ENCODE results near the gene RGS6.

Gene RGS6

DNA sequence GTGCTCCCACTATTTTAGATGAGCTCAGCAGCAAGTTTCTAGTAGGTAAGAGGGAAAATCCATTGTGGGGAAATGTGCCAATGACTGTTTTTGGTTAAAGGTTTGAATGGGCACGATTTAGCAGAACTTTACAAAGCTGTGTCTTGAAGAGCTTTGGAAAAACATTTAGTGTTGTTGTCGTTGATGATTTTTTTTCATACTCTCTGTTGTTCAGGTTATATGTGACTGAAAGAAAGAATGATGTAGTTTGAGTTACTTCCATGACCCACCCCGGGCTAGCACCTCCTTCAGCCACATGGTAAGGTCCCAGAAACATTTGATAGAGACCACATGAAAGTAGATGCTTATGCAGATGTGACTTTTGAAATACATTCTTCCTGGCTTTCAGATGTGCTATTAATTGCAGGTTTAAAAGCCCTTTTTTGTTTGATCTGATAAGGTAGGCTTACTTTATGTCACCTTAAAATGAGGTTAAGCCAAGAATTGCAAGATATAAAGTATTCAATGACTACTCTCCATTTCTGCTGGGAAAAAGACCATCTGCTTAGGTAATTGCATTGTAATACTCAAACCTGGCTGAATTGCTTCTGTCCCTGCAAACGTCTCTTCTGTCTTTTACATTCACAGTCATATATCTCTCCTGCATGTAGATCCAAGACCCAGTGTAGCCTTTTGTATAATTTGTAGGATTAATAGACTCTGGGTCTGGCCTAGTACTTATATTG is 250.6 kb downstream of the RGS6 start:
- no peaks in the 10 kb centered on the region for H3K27me3 ChIP-seq (ENCODE audit: control insufficient read depth, insufficient read depth, low read length)
- H3K9me3 ChIP-seq (ENCODE audit: control insufficient read depth, insufficient read depth, low read depth, low read length): peaks cover 16% of the 10 kb centered on the region

DNA sequence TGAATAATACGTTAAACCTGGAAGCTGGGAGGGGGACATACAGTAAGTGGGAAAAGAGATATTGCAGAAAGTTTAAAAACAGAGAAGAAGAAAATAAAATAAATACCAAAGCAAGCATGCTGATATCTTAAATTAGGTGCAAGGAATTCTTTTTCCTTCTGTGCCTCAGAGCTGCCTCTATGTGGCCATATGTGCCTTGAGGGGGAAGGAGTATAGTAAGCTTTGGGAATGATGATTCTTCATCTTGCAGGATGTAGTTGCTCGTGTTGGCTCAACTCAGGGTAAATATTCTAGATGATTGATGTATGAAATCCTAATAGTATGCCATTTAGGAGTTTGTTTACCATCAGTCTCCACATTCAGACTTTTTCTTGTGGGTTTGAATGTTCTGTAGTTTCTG is 251.4 kb downstream of the RGS6 start:
- no peaks in the 10 kb centered on the region for H3K27me3 ChIP-seq (ENCODE audit: control insufficient read depth, insufficient read depth, low read length)
- H3K4me3 ChIP-seq (ENCODE audit: low read depth, low read length): no peak overlapping the region
- H3K36me3 ChIP-seq (ENCODE audit: control insufficient read depth, insufficient read depth, low read length): no peaks in the 10 kb centered on the region
- no peaks in the 10 kb centered on the region for H3K4me1 ChIP-seq (ENCODE audit: control insufficient read depth, insufficient read depth, low read length)
- peaks cover 14% of the 10 kb centered on the region for H3K9me3 ChIP-seq (ENCODE audit: control insufficient read depth, insufficient read depth, low read depth, low read length)
- no peak overlapping the region for H3K9ac ChIP-seq (ENCODE audit: low read length)
- H3K27ac ChIP-seq (ENCODE audit: low read depth, low read length): no peak overlapping the region

More for the DNA sequence above, 250.6 kb downstream of the RGS6 start:
- Histone ChIP-seq H3K4me3 (ENCODE audit: low read depth, low read length) (no peak overlapping the region), H3K27ac (ENCODE audit: low read depth, low read length) (no peak overlapping the region), H3K9ac (ENCODE audit: low read length) (no peak overlapping the region), H3K36me3 (ENCODE audit: control insufficient read depth, insufficient read depth, low read length) (no peaks in the 10 kb centered on the region), H3K4me1 (ENCODE audit: control insufficient read depth, insufficient read depth, low read length) (no peaks in the 10 kb centered on the region)

DNA sequence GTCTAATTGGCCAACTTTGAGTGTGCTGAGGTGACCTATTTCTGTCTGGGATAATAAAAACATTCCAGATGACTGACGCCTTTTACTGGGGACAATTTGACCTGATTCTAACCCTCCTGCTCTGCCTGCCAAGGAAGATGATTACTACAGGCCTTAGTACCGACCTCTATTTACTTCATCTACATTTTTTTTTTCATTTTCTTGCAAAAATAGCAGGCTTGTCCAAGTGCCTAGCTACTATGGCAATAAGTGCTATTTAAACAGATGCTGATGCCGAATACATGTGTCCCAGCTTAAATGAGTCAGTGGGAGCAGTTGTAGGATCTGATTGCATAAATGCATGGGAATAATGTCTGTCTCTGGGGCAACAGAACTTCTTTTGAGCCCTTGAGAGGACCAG is 254.3 kb downstream of the RGS6 start:
- no peaks in the 10 kb centered on the region for H3K27me3 ChIP-seq (ENCODE audit: control insufficient read depth, insufficient read depth, low read length)
- no peaks in the 10 kb centered on the region for H3K9me3 ChIP-seq (ENCODE audit: control insufficient read depth, insufficient read depth, low read depth, low read length)
- H3K4me3 ChIP-seq (ENCODE audit: low read depth, low read length): no peak overlapping the region
- H3K36me3 ChIP-seq (ENCODE audit: control insufficient read depth, insufficient read depth, low read length): no peaks in the 10 kb centered on the region
- no peak overlapping the region for H3K9ac ChIP-seq (ENCODE audit: low read length)
- H3K27ac ChIP-seq (ENCODE audit: low read depth, low read length): no peak overlapping the region
- no peaks in the 10 kb centered on the region for H3K4me1 ChIP-seq (ENCODE audit: control insufficient read depth, insufficient read depth, low read length)

DNA sequence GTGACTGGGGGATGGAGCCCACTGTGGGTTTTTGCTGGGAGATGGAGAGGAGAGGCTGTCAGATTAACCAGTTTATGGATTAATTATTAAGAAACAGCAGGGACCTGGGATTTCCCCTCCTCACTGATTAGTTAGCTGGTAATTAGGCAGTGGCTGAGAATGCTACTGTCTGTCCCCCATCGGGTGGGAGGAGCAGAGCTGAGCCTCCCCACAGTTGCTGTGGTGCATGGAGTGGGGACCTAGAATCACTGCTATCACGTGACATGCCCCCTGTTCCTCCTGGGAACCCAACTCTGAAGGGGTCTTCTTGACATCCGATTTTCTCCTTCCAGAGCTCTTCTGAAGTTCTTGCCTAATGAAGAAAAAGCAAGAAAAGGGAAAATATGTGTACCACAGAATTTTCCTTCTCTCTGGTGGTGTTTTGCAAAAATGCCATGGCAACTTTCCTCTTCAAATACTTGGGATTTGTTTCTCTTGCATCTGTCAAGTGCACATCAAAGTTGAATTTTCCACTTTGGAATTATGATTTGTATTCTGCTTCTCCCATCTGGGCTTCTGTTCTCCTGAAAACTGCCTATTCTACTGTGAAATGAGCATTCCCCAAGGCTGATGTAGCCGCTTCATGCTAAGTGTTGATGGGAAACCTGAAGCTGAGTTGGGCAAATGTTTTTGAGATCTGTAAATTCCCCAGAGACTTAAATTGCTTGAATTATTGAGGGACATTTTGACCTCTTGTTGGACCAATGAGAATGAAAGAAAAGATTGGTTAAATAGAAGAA is 264.2 kb downstream of the RGS6 start:
- no peak overlapping the region for H3K9ac ChIP-seq (ENCODE audit: low read length)
- H3K27ac ChIP-seq (ENCODE audit: low read depth, low read length): no peak overlapping the region
- H3K4me1 ChIP-seq (ENCODE audit: control insufficient read depth, insufficient read depth, low read length): no peaks in the 10 kb centered on the region
- H3K27me3 ChIP-seq (ENCODE audit: control insufficient read depth, insufficient read depth, low read length): no peaks in the 10 kb centered on the region
- H3K9me3 ChIP-seq (ENCODE audit: control insufficient read depth, insufficient read depth, low read depth, low read length): 0 out of 2 replicates have a peak, but pooled peaks cover 3% of the 10 kb centered on the region
- no peaks in the 10 kb centered on the region for H3K36me3 ChIP-seq (ENCODE audit: control insufficient read depth, insufficient read depth, low read length)
- H3K4me3 ChIP-seq (ENCODE audit: low read depth, low read length): no peak overlapping the region

DNA sequence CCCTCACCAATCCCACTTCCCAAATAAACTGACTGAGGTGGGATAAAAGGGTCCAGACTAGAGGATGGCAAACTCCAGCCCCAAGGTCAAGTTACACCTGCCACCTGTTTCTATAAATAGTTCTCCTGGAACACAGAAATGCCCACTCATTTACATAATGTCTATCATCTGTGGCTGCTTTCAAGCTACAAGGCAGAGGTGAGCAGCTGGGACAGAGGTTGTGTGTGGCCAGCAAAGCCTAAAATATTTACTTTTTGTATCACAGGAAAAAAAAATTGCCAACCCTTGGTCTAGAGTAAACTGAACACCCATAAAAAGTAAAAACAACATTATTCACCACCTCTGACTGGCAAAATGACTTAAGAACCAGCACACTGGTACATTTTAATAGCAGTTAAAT is 269.4 kb downstream of the RGS6 start:
- peaks cover 5% of the 10 kb centered on the region; the same call in 1 of the 2 replicates for H3K9me3 ChIP-seq (ENCODE audit: control insufficient read depth, insufficient read depth, low read depth, low read length)
- no peaks in the 10 kb centered on the region for H3K4me1 ChIP-seq (ENCODE audit: control insufficient read depth, insufficient read depth, low read length)
- H3K36me3 ChIP-seq (ENCODE audit: control insufficient read depth, insufficient read depth, low read length): no peaks in the 10 kb centered on the region
- no peak overlapping the region for H3K9ac ChIP-seq (ENCODE audit: low read length)
- no peak overlapping the region for H3K27ac ChIP-seq (ENCODE audit: low read depth, low read length)
- H3K27me3 ChIP-seq (ENCODE audit: control insufficient read depth, insufficient read depth, low read length): no peaks in the 10 kb centered on the region
- H3K4me3 ChIP-seq (ENCODE audit: low read depth, low read length): no peak overlapping the region

DNA sequence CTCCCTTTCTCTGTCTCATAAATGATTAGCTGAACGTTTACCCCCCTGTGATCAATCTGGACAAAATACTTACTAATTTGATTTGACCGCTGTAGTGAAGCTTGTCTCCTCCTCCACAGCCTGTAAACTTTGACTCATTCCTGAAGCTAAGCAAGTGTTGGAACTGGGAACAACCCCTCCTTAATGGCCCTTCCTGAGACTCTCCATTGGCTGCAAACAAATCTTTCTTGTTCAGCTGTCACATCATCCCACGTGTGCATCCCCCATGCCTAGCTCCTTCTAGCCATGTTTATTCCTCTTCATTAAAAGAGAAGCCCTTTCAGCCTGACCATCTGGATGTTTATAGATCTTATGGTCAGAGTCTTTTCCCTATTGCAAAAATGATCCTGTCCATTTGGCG is 281.2 kb downstream of the RGS6 start:
- 0 out of 2 replicates have a peak, but pooled peaks cover 3% of the 10 kb centered on the region for H3K9me3 ChIP-seq (ENCODE audit: control insufficient read depth, insufficient read depth, low read depth, low read length)
- no peak overlapping the region for H3K4me3 ChIP-seq (ENCODE audit: low read depth, low read length)
- no peaks in the 10 kb centered on the region for H3K27me3 ChIP-seq (ENCODE audit: control insufficient read depth, insufficient read depth, low read length)
- no peak overlapping the region for H3K27ac ChIP-seq (ENCODE audit: low read depth, low read length)
- H3K36me3 ChIP-seq (ENCODE audit: control insufficient read depth, insufficient read depth, low read length): no peaks in the 10 kb centered on the region
- no peaks in the 10 kb centered on the region for H3K4me1 ChIP-seq (ENCODE audit: control insufficient read depth, insufficient read depth, low read length)
- H3K9ac ChIP-seq (ENCODE audit: low read length): no peak overlapping the region

DNA sequence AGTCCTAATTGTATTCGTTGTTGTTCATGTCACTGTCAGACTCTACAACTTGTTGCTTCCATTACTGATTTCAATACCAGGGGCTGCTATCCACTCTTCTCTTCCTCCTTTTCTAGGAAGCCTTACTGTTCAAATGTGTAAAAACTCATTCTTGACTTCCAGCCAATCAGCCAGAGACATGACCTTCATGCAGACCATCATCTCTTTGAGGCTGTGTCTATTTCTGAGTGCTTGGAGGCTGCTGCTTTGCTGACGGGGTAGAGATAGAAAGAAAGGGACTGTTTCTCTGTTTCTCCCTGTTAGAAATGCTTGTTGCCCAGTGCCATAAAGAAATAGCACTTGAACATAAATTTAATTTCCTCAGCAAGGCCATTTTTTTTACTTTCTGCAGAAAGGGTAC is 282.9 kb downstream of the RGS6 start:
- no peaks in the 10 kb centered on the region for H3K36me3 ChIP-seq (ENCODE audit: control insufficient read depth, insufficient read depth, low read length)
- no peaks in the 10 kb centered on the region for H3K4me1 ChIP-seq (ENCODE audit: control insufficient read depth, insufficient read depth, low read length)
- no peaks in the 10 kb centered on the region for H3K27me3 ChIP-seq (ENCODE audit: control insufficient read depth, insufficient read depth, low read length)
- H3K27ac ChIP-seq (ENCODE audit: low read depth, low read length): no peak overlapping the region
- H3K4me3 ChIP-seq (ENCODE audit: low read depth, low read length): no peak overlapping the region
- H3K9me3 ChIP-seq (ENCODE audit: control insufficient read depth, insufficient read depth, low read depth, low read length): peaks cover 11% of the 10 kb centered on the region
- H3K9ac ChIP-seq (ENCODE audit: low read length): no peak overlapping the region

DNA sequence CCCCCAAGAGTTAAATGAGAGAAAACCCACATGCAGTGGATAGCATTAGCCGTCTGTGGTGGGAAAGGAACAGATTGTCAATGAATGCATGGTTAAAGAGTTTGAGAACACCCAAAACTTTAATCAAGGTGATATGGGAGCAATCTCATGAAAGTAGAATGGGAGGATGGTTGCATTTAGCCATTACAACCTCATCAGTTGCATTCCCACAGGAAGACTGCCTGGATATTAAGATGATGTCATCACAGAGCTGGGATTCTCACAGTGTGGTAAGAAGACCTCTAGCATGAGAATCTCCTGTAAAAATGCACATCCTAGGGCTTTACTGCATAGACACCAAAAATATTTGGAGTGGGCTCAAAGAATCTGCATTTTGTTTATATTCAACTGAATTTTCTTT is 284.9 kb downstream of the RGS6 start:
- H3K27me3 ChIP-seq (ENCODE audit: control insufficient read depth, insufficient read depth, low read length): no peaks in the 10 kb centered on the region
- H3K36me3 ChIP-seq (ENCODE audit: control insufficient read depth, insufficient read depth, low read length): no peaks in the 10 kb centered on the region
- no peak overlapping the region for H3K27ac ChIP-seq (ENCODE audit: low read depth, low read length)
- peaks cover 30% of the 10 kb centered on the region for H3K9me3 ChIP-seq (ENCODE audit: control insufficient read depth, insufficient read depth, low read depth, low read length)
- no peak overlapping the region for H3K9ac ChIP-seq (ENCODE audit: low read length)
- H3K4me1 ChIP-seq (ENCODE audit: control insufficient read depth, insufficient read depth, low read length): no peaks in the 10 kb centered on the region
- no peak overlapping the region for H3K4me3 ChIP-seq (ENCODE audit: low read depth, low read length)

DNA sequence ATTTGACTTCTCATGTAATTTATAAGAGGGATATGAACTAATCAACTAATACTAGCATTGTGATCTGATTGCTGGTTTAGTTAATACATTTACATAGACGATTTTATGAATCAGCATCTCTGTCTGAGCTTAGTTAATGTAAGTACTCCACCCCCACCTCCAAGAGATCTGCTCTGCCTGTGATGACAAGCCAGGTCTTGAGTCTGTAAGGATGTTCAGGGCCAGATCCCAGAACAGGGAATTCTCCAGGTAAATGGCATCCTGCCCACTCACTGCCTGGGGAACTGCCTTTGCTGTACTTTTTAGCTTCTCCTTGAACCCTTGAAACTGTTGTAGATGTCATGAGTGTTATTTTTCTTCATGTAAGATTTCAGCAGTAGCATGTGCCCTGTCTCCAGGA is 289.8 kb downstream of the RGS6 start:
- Histone ChIP-seq H3K27me3 (ENCODE audit: control insufficient read depth, insufficient read depth, low read length) (no peaks in the 10 kb centered on the region), H3K9ac (ENCODE audit: low read length) (no peak overlapping the region), H3K9me3 (ENCODE audit: control insufficient read depth, insufficient read depth, low read depth, low read length) (peaks cover 28% of the 10 kb centered on the region), H3K4me1 (ENCODE audit: control insufficient read depth, insufficient read depth, low read length) (no peaks in the 10 kb centered on the region), H3K27ac (ENCODE audit: low read depth, low read length) (no peak overlapping the region), H3K4me3 (ENCODE audit: low read depth, low read length) (no peak overlapping the region), H3K36me3 (ENCODE audit: control insufficient read depth, insufficient read depth, low read length) (no peaks in the 10 kb centered on the region)

DNA sequence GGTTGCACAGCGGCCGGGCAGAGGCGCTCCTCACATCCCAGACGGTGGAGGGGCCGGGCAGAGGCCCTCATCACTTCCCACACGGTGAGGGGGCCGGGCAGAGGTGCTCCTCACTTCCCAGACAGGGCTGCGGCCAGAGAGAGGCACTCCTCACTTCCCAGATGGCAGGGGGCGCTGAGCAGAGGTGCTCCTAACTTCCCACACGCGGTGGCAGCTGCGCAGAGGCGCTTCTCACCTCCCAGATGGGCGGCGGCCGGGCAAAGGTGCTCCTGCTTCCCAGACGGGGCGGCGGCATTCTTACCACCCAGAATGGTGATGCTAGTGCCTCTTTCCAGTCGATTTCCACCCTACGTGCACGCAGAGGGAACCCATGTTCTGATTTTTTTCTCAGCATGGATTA is 304.4 kb downstream of the RGS6 start:
- peaks cover 12% of the 10 kb centered on the region for H3K9me3 ChIP-seq (ENCODE audit: control insufficient read depth, insufficient read depth, low read depth, low read length)
- no peaks in the 10 kb centered on the region for H3K36me3 ChIP-seq (ENCODE audit: control insufficient read depth, insufficient read depth, low read length)
- H3K4me1 ChIP-seq (ENCODE audit: control insufficient read depth, insufficient read depth, low read length): no peaks in the 10 kb centered on the region
- H3K9ac ChIP-seq (ENCODE audit: low read length): no peak overlapping the region
- H3K27me3 ChIP-seq (ENCODE audit: control insufficient read depth, insufficient read depth, low read length): no peaks in the 10 kb centered on the region
- H3K4me3 ChIP-seq (ENCODE audit: low read depth, low read length): no peak overlapping the region
- H3K27ac ChIP-seq (ENCODE audit: low read depth, low read length): no peak overlapping the region
